Measurements from ENCODE around the gene FBXW7. TPM values are rescaled to one million over a fixed set of nuclear protein-coding genes. Genes with fewer than 3 reads are reported as not detected.

Gene FBXW7
- polyA plus RNA-seq, 1 of the 3 experiments (the other 2 are of a cell fraction) = 7.7 TPM

GRCh38 chr4:152463562-152463961, 72.3 kb downstream of the FBXW7 start:
- no peak for DNase-seq
- H3K9me2 ChIP-seq = no peaks in the 10 kb centered on the region
- no peak overlapping the region for H3K9ac ChIP-seq
- no peaks in the 10 kb centered on the region for H3K9me3 ChIP-seq
- H3K79me2 ChIP-seq (ENCODE audit: insufficient read depth) = peaks cover 60% of the 10 kb centered on the region
- ChIA-PET CTCF (interaction anchor here (0.7 to 2.7 kb wide), 4 partner anchors 9 to 177 kb away, joined by 3 to 13 read pairs (median 4); no protein-coding TSS in a partner anchor), POLR2A (no interaction called here)
- H2AFZ ChIP-seq (ENCODE audit: low read depth) = no peak overlapping the region
- H3K36me3 ChIP-seq (replicated peaks in 1 of 2; ENCODE audit: control insufficient read depth in 1 of 2, insufficient read depth in 2 of 2, low read length in 1 of 2) = no peaks in the 10 kb centered on the region
- H3K27me3 ChIP-seq (ENCODE audit: insufficient read depth) = no peaks in the 10 kb centered on the region
- WGBS (ENCODE audit: low lambda C conversion rate) = 97% methylated on average over 2 of the region's 2 CpGs
- H3K4me3 ChIP-seq (ENCODE audit: low read depth in 2 of 2, low read length in 1 of 2) = no peak overlapping the region
- no peaks in the 10 kb centered on the region for H3F3A ChIP-seq (replicated peaks; ENCODE audit: insufficient read depth)
- H3K4me1 ChIP-seq (ENCODE audit: control insufficient read depth in 1 of 2, insufficient read depth in 2 of 2, low read depth in 1 of 2, low read length in 1 of 2) = peaks cover 2 to 12% of the 10 kb centered on the region in 2 experiments; a peak in 3 of 4 replicates
- no peak overlapping the region for H3K27ac ChIP-seq (ENCODE audit: low read depth in 2 of 2, low read length in 1 of 2)
- H4K20me1 ChIP-seq (ENCODE audit: insufficient read depth) = no peaks in the 10 kb centered on the region
- H3K4me2 ChIP-seq = no peak overlapping the region
- TF ChIP-seq REST (IDR thresholded peaks at IDR 0.05; ENCODE audit: low read depth, low read length) (no peak), GABPA (IDR thresholded peaks at IDR 0.05; ENCODE audit: low read depth) (no peak), MAX (IDR thresholded peaks at IDR 0.05; ENCODE audit: low read depth) (no peak), EZH2phosphoT487 (IDR thresholded peaks at IDR 0.05; ENCODE audit: borderline replicate concordance, low read depth) (no peak), TCF12 (IDR thresholded peaks at IDR 0.05) (no peak), RXRA (IDR thresholded peaks at IDR 0.05; ENCODE audit: borderline replicate concordance, low read depth) (no peak), ELF1 (IDR thresholded peaks at IDR 0.05) (no peak), RCOR1 (IDR thresholded peaks at IDR 0.05; ENCODE audit: low read length) (no peak), MEF2A (IDR thresholded peaks at IDR 0.05; ENCODE audit: borderline replicate concordance, low read depth) (no peak), NRF1 (IDR thresholded peaks at IDR 0.05; ENCODE audit: low read depth, low read length) (no peak), EP300 (IDR thresholded peaks at IDR 0.05; ENCODE audit: borderline replicate concordance in 1 of 2, low read depth in 1 of 2, low read length in 1 of 2) (no peak), SMC3 (IDR thresholded peaks at IDR 0.05; ENCODE audit: low read depth, low read length) (no peak), CHD2 (IDR thresholded peaks at IDR 0.05; ENCODE audit: low read length, partially characterized antibody) (no peak), JUND (IDR thresholded peaks at IDR 0.05) (no peak)

- Histone ChIP-seq H3K9me2 (no peaks in the 10 kb centered on the region), H2AFZ (ENCODE audit: low read depth) (no peak overlapping the region), H3K4me1 (ENCODE audit: control insufficient read depth in 1 of 2, insufficient read depth in 2 of 2, low read depth in 1 of 2, low read length in 1 of 2) (peaks cover 2 to 12% of the 10 kb centered on the region in 2 experiments; a peak in 2 of 4 replicates), H3K9ac (no peak overlapping the region), H3F3A (replicated peaks; ENCODE audit: insufficient read depth) (no peaks in the 10 kb centered on the region), H3K4me2 (no peak overlapping the region), H3K27me3 (ENCODE audit: insufficient read depth) (no peaks in the 10 kb centered on the region), H3K79me2 (ENCODE audit: insufficient read depth) (peaks cover 60% of the 10 kb centered on the region), H3K4me3 (ENCODE audit: low read depth in 2 of 2, low read length in 1 of 2) (no peak overlapping the region), H4K20me1 (ENCODE audit: insufficient read depth) (no peaks in the 10 kb centered on the region), H3K36me3 (replicated peaks in 1 of 2; ENCODE audit: control insufficient read depth in 1 of 2, insufficient read depth in 2 of 2, low read length in 1 of 2) (no peaks in the 10 kb centered on the region), H3K27ac (ENCODE audit: low read depth in 2 of 2, low read length in 1 of 2) (no peak overlapping the region), H3K9me3 (no peaks in the 10 kb centered on the region)
- ChIA-PET POLR2A (no interaction called here), CTCF (interaction anchor here (1.0 to 1.6 kb wide), 4 partner anchors 11 to 178 kb away, joined by 3 to 4 read pairs (median 4); no protein-coding TSS in a partner anchor)
- no peak for DNase-seq
- 89% methylated on average over 1 of the region's 1 CpG for WGBS (ENCODE audit: low lambda C conversion rate)
- TF ChIP-seq PBX3 (IDR thresholded peaks at IDR 0.05) (no peak), RFX5 (IDR thresholded peaks at IDR 0.05; ENCODE audit: low read length) (no peak), ELF1 (IDR thresholded peaks at IDR 0.05) (no peak), EP300 (IDR thresholded peaks at IDR 0.05; ENCODE audit: borderline replicate concordance in 1 of 2, low read depth in 1 of 2, low read length in 1 of 2) (no peak), ZBTB33 (IDR thresholded peaks at IDR 0.05; ENCODE audit: borderline replicate concordance, low read depth) (no peak), FOSL2 (IDR thresholded peaks at IDR 0.05; ENCODE audit: borderline replicate concordance, low read depth) (no peak), IRF3 (IDR thresholded peaks at IDR 0.05; ENCODE audit: low read depth, low read length) (no peak), JUND (IDR thresholded peaks at IDR 0.05) (no peak), CHD2 (IDR thresholded peaks at IDR 0.05; ENCODE audit: low read length, partially characterized antibody) (no peak), SMC3 (IDR thresholded peaks at IDR 0.05; ENCODE audit: low read depth, low read length) (no peak)
These were observed 73.2 kb downstream of the FBXW7 start for GRCh38 chr4:152462695-152463094.
